HG03520 (cell line): ENCODE measurements around the gene TMC2.
"Not testable (repeated sequence)": the region's sequence is repeated elsewhere in the genome, so short reads cannot be mapped to it uniquely, and the experiment has no call there.

ENCODE experiments used
- ATAC-seq: cut with Tn5 transposase; IDR thresholded peaks from one replicate; pipeline ENCODE4 v1.9.1; 2021; ENCODE audit warnings: mild to moderate bottlenecking, moderate library complexity; ENCODE audit not compliant: unreplicated experiment

The TMC2 gene, protein sequence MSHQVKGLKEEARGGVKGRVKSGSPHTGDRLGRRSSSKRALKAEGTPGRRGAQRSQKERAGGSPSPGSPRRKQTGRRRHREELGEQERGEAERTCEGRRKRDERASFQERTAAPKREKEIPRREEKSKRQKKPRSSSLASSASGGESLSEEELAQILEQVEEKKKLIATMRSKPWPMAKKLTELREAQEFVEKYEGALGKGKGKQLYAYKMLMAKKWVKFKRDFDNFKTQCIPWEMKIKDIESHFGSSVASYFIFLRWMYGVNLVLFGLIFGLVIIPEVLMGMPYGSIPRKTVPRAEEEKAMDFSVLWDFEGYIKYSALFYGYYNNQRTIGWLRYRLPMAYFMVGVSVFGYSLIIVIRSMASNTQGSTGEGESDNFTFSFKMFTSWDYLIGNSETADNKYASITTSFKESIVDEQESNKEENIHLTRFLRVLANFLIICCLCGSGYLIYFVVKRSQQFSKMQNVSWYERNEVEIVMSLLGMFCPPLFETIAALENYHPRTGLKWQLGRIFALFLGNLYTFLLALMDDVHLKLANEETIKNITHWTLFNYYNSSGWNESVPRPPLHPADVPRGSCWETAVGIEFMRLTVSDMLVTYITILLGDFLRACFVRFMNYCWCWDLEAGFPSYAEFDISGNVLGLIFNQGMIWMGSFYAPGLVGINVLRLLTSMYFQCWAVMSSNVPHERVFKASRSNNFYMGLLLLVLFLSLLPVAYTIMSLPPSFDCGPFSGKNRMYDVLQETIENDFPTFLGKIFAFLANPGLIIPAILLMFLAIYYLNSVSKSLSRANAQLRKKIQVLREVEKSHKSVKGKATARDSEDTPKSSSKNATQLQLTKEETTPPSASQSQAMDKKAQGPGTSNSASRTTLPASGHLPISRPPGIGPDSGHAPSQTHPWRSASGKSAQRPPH

DNA sequence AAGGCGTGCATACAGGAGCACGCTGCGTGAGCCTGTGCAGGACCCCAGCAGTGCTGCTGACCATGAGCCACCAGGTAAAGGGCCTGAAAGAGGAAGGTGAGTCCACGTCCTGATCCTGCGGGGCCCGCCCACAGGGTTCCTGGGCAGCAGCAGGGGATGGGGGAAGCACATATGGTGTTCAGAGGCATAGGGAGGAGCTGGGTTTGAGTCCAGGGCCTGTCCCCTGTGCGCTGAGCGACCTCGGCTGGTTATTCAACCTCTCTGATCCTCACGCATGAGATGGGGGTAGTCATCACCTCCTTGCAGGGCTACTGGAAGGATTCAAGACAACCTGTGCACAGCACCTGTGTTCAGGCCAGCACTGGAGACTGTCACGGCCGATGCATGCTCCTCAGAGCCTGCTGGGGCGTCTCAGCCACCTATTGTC, at the start of gene TMC2:
Gene TMC2, plus strand, starts transcription at position 14 of the 427 bp plus-strand sequence. Its CDS starts 49 bp downstream, at position 63.
- ATAC-seq, result no peak

DNA sequence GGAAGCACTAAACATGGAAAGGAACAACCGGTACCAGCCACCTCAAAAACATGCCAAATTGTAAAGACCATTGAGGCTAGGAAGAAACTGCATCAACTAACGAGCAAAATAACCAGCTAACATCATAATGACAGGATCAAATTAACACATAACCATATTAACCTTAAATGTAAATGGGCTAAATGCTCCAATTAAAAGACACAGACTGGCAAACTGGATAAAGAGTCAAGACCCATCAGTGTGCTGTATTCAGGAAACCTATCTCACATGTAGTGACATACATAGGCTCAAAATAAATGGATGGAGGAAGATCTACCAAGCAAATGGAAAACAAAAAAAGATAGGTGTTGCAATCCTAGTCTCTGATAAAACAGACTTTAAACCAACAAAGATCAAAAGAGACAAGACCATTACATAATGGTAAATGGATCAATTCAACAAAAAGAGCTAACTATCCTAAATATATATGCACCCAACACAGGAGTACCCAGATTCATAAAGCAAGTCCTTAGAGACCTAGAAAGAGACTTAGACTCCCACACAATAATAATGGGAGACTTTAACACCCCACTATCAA, 33.5 kb upstream of the TMC2 start:
- ATAC-seq, result not testable (repeated sequence)

DNA sequence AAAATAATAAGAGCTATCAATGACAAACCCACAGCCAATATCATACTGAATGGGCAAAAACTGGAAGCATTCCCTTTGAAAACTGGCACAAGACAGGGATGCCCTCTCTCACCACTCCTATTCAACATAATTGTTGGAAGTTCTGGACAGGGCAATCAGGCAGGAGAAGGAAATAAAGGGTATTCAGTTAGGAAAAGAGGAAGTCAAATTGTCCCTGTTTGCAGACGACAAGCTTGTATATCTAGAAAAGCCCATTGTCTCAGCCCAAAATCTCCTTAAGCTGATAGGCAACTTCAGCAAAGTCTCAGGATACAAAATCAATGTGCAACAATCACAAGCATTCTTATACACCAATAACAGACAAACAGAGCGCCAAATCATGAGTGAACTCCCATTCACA, 31.6 kb upstream of the TMC2 start:
- not testable (repeated sequence) for ATAC-seq

DNA sequence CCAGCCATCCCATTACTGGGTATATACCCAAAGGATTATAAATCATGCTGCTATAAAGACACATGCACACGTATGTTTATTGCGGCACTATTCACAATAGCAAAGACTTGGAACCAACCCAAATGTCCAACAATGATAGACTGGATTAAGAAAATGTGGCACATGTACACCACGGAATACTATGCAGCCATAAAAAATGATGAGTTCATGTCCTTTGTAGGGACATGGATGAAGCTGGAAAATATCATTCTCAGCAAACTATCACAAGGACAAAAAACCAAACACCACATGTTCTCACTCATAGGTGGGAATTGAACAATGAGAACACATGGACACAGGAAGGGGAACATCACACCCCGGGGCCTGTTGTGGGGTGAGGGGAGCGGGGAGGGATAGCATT, 29.9 kb upstream of the TMC2 start:
- not testable (repeated sequence) for ATAC-seq

DNA sequence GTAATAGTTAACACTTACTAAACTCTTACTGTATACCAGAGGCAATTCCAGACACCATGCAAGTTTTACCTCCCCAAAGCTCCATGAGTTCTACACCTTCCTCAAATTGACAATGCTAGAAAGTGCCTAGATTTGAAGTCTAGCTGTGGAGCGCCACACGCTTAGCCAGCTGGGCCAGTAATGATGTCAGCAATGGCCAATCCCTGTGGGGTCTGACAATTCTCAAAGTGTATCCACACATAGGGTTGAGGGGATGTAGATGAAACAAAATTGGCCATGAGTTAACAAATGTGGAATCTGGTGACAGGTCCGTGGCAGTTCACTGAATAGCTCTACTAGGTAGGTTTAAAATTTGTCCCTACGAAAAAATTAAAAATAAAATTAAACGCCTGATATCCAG, 28.9 kb upstream of the TMC2 start:
- ATAC-seq, result no peak

DNA sequence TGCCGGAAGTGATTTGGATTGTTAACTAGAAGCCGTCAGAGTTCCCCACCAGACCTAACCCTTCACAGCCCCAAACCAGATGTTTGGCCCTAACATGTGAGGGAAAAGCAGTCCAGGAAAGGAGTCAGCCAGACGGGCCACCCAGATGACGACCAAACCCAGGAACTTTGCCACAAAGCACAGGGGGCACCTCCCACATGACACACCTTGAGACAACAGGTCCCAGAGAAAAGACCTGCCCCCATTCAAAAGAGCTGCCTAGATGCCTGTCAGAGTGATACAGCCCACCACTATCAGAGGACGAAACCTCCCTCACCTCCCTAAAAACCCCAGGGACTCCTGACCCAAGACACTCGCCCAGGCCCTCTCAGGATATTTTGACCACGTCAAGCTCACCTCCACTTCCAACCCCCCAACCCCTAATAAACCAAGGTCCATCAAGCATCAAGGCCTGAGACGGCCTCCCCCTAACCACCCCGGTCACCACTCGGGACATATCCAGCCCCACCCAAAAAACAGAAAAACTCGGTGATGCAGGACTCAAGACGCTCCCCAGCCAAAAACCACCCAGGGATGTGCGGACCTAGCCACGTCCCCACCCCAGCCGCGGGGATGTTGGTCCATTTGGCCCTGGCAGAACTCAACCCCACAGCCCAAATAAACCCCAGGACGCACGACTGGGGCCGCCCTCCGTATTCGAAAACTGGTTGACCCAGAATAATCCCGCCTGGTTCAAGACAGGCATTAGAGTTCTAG, 28.3 kb upstream of the TMC2 start:
- ATAC-seq, result peak; percentile 7

DNA sequence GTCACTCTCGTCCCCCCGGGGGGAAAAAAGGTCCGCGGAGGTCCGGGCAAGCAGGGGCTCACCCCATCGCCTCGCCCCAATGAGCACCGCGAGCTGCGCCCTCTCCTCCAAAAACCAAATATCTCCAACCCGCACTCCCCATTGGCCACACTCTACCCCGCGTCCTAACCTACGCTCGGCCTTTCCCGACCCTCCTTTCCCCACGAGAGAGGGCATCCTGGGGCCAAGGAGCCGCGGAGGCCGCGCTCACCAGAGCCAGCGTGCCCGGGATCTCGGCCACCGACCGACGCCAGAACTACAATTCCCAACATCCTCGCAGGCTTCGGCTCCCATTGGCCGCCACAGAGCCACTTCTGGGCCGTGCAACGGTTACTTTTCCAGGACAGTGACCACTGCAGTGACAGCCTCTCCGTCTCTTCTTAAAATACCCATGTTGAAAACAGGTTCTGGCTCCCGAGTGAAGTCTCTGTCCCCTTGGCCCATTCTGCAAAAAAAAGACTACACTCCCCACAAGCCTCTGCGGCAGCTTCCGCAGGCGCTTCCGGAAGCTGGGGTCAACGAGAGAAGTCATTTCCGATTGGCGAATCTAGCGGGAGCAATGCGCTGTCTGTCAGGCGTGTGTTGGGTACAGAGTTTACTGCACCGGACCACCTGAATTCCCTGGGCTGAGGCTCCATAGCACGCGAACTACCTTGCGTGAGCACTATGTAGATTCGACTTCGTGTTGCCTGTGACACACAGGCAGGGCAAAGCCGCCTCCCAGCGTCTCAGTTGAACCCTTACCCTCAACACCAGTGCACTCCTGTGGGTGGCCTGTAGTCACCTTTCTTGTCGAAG, 27.5 kb upstream of the TMC2 start, which contains the start of gene ZNF343:
Gene ZNF343, minus strand, starts transcription at position 285 of the 837 bp plus-strand sequence. CDS start 15,020 bp downstream, outside the sequence.
- peak; percentile 92 for ATAC-seq

DNA sequence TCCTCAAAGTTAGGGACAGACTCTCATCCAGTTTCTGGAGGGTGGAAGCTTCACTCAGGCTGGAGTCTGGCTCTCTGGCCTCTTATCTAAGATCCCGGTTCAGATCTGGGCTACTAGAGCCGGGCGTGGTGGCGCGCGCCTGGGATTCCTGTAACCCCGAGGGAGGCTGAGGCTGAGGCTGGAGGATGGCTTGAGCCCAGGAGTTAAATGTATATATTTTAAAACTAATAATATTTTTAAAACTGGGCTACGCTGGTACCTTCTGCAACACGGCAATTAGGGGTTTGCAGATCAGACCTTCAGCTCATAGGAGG, 26.9 kb upstream of the TMC2 start:
- no peak for ATAC-seq

DNA sequence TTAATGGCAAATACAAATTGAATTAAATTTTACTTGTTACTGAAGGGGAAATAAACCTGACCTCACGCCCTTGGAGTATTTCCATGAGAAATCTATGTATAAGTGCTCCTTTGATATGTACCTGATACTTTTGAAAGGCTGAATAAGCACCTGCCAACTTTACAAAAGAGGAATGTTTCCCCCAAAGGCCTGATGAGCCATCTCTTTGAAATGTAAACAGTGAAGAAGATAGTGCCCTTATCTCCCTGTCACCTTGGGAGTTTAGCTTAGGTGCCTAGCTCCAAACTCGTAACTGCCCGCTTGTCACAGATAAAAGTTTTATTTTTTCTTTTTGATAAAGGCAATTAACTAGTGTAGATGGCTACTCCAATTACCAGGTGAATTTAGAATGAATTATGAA, 26.6 kb upstream of the TMC2 start:
- ATAC-seq, result no peak

DNA sequence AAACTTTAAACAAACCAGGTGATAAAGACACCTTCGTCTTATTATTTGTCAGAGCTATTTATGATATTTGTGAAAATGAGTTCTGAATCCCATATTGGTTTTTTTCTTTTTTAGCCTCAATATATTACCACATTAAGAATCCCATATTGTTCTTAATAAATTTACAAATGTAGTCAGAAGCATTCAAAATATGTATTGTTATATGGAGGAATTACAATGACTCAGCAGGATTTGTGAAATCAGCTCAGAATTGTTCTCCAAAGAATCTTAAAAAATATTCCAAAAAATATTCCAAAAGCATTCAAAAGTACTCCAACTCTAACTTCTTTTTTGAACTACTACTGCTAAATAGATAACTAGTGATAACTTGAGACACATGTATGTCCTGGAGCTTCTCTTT, 21.2 kb upstream of the TMC2 start:
- no peak for ATAC-seq

DNA sequence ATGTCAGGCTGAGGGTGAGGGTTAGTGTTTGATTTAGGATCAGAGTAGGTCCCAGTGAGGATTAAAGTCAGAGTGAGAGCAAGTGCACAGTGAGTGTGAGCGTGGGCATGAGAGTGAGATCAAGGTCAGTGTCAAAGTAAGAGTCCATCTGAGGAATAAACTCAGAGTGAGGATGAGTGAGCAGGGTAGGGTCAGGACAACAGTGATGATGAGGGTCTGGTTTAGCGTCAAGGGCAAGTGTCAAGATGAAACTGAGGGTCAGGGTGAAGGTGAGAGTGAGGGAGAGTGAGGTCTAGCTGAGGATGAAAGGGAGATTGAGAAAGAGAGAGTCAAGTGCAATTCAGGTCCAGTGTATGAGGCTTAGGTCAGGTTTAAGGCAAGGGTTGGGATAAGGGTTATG, 20.0 kb upstream of the TMC2 start:
- no peak for ATAC-seq

DNA sequence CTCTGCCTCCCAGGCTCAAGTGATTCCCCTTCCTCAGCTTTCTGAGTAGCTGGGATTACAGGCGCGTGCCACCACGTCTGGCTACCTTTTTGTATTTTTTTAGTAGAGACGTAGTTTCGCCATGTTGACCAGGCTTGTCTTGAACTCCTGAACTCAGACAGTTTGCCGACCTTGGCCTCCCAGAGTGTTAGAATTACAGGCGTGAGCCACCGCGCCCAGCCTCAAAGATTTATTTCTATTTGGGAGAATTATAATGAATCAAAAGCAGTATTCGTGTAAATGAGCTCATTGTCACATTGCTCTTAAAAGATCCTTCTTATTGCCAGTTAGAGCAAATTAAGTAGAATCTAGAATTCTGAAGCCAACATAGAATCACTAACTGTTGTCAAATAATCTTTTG, 18.3 kb upstream of the TMC2 start:
- ATAC-seq, result no peak

DNA sequence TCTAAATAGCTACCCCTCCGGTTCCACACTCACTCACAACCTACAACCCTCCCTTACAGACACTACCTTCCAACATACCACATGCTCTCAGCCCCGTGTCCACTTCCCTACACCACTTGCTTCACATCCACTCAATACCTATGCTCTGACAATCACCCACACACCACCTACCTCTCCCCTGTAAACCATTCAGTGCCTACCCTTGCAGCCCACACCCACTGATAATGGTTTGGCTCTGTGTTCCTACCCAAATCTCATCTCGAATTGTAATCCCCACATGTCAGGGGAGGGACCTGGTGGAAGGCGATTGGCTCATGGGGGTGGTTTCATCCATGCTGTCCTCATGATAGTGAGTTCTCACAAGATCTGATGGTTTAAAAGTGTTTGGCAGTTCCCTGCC, 17.8 kb upstream of the TMC2 start:
- no peak for ATAC-seq

DNA sequence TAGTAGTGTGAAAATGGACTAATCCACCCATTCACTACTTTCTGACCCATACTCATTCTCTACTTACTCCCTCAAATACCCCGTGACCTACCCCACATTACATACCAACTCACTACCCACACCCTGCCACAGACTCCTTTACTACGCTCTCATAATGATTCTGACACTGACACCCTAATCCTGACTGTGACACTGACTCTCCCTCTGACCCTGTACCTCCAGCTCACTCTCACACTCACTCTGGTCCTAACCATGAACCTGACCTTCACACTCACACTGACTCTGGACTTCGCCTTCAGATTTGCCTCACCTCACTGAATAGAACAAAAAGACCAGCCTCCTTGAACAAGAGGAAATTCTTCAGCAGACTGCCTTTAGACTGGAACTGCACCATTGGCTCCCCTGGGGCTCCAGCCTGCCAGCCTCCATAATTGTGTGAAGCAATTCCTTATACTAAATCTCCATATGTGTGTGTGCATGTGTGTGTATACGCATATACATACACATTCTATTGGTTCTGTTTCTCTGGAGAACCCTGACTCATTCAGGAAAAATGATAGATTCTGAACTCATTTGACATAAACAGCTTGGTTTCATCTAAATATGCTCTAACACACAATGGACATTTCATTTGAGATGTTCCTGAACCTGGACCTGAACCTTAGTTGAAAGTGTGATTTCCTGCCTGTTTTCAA, 17.1 kb upstream of the TMC2 start:
- no peak for ATAC-seq

DNA sequence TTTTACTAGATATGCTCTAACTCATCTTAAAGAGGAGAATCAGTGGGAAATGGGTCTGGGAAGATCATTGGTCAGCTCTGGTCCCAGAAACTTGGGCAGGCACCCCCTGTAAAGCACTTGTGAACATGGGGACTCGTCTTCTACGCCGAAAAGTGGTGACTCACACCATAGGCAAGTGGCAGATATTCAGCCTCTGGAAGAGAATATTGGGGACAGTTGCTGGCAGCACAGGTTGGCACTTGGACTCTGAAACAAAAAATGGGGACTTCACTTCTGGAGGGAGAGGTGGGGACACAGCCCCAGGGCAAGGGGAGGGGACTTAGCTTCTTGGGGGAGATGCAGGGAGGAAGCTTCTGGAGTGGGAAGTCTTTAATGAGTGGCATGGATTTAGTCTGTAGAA, 15.8 kb upstream of the TMC2 start:
- ATAC-seq, result no peak

DNA sequence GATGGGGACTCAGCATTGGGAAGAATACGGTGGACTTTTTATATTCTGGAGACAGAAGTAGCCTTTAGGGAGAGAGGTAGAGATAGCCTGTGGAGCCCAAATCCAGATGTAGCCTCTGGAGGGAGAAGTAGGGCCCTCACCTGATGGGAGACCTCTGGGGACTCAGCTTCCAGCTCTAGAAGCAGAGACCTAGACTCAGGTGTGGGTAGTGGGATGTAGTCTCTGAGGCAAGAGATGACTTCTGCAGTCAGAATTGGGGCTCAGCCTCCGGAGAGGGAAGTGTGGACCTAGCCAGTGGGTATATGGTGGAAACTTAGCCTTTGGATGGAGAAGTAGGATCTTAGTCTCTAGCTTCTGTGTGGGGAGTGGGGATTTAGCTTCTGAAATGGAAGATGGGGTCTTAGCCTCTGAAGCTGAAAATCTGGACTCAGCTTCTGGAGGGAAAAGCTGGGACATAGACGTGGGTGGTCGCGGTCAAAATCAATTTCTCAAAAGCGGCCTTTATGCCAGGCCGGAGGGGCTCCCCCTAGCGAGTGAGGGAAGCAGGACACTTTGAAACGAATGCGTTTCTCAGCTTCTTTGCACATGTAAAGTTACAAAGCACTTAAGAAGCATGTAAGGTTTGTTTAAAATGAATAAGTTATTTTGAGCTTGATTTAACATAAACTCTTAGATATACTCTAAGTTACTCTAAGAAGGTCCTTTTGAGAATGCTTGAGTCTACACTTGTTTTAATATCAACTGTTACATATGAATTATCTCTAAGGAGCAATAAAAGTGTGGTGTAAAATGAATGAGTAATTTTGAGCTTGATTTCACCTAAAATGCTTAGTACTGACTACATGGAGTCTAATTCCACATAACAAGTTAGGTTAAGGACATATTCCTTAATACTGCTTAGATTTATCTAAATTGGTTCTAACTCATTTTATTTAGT, 14.7 kb upstream of the TMC2 start:
- ATAC-seq, result no peak

DNA sequence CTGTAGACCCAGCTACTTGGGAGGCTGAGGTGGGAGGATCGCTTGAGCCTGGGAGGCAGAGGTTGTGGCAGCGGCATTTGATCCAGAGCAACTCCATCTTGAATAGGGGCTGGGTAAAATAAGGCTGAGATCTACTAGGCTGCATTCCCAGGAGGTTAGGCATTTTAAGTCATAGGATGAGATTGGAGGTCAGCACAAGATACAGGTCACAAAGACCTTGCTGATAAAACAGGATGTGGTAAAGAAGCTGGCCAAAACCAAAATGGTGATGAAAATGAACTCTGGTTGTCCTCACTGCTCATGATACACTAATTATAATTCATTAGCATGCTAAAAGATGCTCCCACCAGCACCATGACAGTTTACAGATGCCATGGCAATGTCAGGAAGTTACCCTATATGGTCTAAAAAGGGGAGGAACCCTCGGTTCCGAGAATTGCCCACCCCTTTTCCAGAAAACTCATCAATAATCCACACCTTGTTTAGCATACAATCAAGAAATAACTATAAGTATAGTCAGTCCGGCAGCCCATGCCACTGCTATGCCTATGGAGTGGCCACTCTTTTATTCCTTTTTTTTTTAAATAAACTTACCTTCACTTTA, 13.4 kb upstream of the TMC2 start:
- not testable (repeated sequence) for ATAC-seq
